GM19455 (cell line): Measurements from ENCODE around the gene IMMP2L.

Experiments used
- ATAC-seq: cut with Tn5 transposase; IDR thresholded peaks from one replicate; pipeline ENCODE4 v1.9.1; 2021; ENCODE audit not compliant: unreplicated experiment

IMMP2L gene

DNA sequence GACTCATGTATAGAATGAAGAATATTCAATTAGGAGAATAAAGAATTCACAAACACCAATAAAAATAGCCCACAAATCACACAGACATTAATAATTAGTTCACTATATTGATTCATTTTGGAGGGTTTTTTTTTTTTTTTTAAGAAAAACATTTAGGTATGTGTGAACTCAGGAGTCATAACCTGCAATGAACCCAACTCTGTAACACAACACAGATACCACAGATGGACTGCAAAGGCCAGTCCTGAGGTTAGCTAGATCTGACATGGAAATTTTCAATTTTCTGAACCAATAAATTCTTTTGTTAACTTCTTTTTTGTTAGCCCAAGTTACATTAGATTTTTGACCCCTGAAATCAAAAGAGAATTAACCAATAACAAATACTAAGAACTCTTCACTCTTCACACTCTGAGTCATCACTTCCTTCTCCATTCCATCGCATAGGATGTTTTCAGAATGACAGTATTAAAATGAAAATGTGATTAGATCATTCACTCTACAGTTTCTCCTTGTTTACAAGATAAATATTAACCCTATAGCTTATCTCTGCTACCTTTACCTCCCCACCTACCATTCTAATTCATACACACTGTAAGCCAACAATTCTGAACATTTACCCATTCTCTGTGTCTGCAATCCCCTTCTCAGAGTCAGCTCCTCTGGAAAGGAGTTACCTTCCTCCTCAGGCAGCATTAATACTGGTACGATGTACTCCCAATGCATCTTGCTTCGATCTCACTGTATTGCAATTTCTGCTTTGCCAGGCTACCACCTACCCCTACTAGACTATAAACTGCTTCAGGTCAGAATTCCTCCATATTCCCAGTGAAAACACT lies 329.8 kb downstream of the IMMP2L start:
- ATAC-seq = peak; percentile 69

DNA sequence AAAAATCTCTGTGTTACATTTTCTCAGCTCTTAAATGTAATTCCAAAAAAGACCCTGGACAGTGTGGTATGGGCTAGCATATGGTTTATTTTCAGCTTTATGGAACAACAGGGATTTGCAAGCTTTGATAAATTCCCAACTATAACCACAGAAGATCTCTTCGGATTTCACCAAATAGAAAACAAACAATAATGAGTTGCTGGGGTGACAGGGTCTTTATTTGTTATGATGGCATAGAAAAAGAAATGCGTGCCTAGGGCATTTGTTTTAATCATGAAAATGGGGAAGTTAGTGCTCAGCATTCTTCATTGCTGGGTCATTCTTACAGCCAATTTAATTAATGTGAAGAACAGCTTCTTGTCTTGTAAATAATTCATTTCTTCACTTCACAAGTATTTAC lies 332.4 kb downstream of the IMMP2L start:
- ATAC-seq = no peak

DNA sequence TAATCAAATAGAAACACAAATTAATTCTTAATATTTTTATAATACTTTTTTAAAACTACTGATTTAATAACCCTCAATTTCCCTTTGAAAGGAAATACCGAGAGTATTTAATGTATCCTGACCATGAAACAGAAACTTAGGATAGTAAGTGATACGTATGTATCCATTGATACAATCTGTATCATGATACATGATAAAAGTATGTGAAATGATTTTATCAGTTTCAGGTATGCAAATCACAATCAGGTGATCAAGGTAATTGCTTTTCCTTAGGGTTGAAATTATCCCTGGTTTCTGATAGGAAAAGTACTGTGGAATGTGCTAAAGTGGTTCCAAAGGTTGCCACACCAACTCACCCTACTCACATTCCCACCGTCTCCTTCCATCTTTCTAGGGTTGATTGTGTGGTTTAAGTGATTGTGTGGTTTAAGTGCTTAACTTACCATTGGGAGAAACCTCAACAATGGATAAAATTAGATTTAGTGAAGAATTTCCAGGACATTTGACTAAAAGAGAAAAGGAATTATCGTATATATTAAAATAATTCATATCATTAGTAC lies 333.0 kb downstream of the IMMP2L start:
- ATAC-seq = no peak

DNA sequence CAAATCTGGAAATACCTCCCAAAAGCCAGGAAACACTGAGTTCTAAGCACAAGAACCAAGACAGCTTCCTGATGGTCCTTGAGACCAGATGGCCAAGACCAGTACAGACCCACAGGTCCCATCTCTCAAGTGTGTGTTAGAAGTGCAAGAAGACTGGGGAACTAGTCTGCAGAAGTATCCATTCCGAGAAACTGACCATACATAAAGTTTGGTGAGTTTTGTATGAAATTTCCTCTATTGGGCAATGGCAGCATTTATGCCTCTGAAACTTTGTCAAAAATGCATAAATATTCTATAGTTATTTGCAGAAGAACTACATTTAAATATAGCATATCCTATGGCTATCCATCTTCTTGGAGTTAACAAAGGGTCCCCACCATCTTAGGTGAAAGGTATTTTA lies 333.9 kb downstream of the IMMP2L start:
- ATAC-seq = no peak

DNA sequence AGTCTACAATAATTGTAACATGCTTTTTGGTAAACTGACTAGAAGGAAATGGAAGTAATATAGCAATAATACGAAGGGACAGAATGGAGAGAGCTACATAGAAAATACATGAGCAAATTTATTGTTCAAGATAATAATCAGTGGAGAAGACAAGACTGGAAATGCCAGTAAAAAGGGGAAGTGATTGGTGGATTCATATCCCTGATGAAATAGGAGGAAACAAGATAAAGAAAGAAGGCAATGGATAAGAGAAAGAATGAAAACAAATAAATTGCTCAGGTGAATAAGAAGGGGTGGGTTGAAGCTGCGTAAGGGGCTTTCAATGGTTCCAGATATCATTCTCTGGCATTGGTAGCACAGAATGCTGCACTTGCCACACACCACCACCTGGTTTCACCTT lies 335.5 kb downstream of the IMMP2L start:
- ATAC-seq = no peak

DNA sequence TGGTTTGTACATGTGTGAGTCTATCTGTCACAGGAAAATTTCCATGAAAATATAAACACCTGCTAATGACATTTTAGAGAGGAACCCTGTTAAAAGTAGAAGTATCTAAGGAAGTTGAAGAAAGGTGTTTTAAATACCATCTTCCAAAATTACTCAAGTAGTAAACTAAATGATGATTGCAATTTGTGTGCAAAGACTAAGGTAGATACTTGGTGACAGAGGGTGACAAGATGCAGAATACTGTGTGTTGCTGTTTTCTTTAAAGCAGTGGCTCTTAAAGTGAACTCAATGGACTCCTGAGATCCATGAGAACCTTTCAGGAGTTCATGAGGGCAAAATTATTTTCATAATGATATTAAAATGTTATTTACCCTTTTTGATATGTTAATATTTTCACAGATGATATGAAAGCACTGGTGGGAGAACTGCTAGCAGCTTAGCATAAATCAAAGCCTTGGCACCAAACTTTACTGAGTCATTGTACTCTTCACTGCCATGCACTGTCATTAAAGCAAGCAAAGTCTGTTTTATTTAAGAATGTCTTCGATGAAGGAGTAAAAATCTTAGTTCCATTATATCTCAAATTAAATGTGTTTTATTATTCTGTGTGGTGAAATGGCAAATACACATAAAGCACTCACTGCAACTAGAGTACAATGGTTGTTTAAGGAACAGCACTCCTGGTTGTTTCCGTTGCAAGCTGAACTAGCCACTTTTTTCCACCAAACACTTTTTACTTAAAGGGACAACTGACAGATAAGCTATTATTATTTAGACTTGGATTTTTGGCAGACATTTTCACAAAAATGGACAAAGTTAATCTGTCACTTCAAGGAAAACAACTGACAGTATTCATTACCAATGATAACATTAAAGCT lies 337.7 kb downstream of the IMMP2L start:
- no peak for ATAC-seq

DNA sequence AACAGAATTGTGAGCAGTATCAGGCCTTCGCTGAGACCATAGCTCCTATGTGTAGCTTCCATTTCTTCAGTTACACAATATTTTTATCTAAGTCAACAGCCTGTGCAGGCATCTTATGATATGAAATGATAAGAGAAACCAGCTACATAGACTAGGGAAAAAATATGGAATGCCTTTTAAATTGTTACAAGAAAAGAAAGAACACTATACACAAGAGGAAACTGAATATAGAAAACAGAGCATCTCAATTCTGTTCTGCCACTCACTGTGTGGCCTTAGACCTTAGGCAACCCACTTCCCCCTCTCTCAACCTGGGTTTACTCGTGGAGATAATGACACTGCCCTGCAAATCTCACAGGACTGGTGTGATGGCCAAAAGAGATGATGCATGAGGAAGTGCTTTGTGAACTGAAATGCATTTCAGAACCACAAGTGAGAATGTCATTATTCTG lies 338.5 kb downstream of the IMMP2L start:
- ATAC-seq = no peak

DNA sequence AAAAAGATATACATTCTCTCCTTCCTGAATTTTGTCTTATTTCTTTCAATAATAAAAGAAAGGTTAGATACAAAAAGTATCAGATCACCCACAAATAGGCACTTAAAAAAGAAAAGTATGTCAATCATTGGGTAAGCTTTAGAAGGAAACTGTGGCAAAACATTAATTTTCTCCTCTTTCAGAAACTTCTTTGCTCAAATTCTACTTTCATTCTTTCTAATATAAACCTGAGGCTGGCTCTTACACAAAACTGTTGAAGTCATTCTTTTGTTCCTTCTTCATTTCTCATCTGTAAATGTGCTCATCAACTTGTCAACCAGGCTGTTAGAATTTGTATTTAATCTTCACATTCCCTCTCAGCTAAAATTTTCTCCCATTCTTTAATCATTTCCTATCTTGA lies 346.7 kb downstream of the IMMP2L start:
- no peak for ATAC-seq

DNA sequence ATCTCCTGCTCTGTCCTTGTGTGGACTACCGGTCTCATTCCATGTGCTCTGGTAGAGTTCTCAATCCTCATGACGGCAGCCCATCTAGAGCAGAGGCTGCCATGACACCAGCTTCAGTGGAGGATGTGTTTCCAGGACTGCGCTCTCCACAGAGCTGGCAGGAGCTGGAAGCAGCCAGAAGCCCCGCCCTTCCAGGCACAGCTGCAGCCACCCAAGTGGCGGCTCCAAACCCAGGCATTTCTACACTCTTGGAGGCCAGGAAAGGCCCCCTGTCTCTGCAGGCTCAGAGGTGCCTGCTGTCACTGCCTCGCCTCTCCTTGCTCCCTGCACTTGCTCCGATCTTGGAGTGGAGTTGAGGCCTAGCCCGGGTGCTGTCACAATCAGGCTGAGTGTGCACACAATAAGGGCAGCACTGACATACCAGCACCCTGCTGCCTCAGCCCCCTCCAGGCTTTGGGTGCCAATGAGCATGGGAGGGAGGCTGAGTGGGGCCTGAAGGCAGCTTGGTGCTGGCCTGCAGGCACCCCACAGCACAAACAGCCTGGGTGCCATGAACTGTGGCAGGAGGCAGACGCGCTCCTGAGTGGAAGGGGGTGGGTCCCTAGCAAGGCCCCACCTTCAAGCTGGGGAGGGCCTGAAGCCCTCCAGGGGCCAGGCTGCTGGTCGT lies 349.3 kb downstream of the IMMP2L start:
- ATAC-seq = no peak

DNA sequence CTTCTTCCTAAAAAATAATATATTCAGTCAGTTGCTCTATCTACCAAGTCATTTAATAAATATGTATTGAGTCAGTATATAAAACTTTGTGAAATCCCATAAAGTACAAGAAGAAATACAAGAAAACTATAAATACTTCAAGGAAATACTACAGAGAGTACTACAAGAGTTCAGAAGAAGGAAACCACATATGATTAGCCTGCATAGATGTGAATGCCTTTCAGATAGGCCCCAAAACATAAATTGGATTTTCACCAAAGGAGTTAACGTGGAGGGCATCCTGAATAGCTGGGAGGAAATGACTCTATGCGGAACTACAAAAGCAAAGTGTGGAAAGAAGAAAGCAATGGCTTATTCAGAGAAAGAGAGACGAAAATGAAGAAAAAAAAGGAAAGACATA lies 351.3 kb downstream of the IMMP2L start:
- no peak for ATAC-seq

DNA sequence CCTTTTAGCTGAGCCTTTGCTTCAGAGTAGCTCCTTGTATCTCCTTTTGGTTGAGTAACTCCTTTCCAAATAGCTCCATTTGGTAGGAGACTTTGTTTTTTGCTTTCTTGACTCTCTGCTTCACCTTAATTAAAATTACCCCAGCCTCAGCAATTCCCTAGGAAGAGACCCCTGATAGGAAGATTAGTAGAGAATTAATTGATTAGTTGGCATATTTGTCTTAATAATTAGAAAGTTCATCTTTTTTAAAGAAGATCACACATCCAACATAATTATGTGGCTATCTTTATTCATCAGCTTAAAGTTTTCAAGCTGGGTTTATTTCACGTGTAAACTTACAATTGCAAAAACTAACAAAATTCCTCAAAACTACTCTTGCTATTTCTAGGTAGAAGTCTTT lies 352.2 kb downstream of the IMMP2L start:
- ATAC-seq = no peak

DNA sequence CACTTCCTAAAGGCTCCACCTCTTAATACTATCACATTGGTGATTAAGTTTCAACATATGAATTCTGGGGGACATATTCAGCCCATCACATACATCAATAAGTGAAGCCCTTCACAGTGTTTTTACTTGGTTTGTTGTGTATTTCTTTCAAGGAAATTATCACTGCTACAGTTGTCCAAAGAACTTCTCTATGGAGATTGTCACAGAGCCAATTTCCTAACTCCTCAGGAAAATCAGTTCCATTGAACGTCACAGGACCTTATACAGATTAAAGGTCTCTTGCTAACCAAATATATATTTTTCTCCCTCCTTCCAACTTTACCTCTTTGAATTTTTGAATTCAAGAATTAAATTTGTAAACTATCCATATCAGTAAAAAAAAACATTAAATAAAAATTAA lies 357.0 kb downstream of the IMMP2L start:
- no peak for ATAC-seq

DNA sequence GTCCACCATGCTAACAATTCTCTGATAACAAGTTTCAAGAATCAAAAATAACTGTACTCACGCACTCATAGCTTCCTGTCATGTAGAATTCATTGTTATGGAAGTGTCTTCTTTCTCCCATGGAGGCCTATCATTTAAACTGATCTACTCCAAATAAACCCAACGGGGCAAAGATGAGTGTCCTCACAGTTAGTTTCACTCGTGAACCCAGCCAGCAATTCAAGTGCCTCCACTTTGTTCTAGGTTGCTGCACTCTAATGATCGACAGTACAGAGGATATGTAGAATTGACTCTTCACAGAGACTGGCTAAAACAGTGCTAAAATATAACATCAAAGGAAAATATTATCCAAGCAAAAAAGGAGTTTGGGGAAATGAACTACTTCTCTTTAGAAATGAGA lies 360.0 kb downstream of the IMMP2L start:
- ATAC-seq = no peak

DNA sequence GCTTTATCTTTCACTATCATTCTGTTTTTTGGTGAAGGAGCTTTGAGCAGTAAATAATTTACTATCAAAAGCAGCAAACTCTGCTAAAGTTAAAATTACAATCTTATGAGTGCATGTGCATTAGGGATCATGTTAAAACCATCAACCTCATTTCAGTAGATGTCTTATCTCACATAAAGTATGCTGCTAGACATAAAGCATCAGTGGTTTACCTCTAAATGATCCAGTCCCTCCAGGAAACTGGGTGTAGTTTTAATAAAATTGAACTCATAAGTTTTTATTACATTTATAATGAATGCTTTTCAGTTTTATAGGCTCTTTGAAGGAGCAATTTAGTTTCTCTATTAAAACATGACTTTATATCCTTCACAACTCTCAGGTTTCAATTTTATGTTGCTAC lies 362.6 kb downstream of the IMMP2L start:
- ATAC-seq = no peak

DNA sequence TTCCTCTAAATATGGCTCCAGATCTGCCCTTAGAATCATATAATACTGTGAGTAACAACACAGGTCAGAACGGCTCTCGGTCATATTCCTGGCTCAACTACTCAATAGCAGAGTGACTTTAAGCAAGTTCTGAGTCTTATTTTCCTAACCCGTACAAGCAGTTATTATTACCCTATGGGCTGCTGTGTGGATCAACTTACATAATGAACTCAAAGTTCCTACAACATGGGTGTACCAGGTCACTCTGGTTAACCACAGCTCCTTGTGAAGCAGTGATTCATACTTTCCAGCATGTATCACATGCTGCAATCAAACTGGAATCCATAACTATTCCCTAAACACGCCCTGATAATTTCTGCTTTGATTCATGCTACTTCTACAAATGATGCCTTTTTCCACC lies 364.0 kb downstream of the IMMP2L start:
- ATAC-seq = no peak

DNA sequence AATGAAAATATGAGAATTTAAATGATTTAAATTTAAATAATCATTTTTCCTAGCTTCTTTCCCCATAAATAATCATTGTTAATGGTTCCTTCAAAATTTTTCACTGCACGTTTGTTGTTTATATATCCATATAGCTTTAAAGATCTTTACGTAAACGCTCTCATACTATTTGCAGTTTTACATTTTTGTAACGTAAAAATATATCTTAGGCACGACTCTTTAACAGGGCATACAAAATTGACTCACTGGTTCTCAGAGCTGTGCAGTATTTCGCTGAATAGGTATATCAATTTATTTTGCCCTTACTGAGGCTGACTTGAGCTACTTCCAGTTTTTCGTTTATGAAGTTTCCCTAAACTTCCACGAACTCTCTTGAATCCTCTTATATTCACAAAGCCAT lies 365.6 kb downstream of the IMMP2L start:
- ATAC-seq = no peak

DNA sequence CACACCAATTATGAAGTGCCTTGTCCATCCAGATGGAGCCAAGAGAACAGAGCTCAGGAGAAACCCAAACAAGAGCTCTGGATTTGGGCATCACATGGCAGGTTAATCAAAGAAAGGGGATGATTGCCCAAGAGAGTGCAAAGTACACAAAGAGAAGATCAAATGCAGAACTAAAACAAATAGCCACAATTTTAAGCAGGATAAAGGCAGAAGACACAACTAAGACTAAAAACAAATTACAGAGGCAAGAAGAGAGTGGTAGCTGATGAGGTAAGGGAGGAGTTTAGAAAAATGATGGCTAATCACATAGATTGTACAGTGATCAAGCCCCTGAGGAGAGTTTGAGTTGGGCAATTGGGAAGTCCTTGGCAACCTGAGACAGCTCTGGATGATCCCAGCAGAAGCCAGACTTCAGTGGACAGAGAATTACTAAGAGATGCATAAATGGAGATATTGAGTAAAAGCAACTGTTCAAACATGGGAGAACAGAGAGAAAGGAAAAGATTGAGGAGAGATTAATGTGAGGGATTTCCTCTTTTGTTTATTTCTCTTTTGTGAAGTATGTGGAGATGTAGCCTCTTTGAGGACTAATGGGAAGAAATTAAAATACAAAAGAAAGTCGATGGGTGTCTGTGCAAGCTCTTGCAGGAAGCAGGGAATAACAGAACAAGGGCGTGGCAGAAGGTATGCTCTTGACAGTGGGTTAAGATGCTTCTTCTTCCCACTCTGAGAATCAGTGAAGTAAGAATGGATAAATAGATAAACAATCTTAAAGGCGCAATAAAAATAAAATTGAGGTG lies 369.5 kb downstream of the IMMP2L start:
- ATAC-seq = no peak

DNA sequence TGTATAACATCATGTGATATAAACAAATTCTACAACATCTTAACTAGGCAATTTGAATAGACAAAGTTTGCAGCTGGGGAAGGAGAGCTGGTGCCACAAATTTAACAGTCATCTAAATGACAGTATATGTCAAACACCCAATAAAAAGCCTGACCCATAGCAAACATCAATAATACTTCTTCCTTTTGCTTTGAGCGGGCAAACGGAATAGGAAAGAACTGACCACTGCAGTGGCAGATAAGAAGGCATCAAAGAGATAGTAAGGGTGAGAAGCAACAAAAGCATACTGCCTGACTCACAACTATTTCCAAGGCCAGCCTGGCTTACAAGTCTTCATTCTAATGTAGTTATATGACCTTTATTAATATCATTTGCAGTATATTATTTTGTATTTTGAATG lies 371.5 kb downstream of the IMMP2L start:
- no peak for ATAC-seq

DNA sequence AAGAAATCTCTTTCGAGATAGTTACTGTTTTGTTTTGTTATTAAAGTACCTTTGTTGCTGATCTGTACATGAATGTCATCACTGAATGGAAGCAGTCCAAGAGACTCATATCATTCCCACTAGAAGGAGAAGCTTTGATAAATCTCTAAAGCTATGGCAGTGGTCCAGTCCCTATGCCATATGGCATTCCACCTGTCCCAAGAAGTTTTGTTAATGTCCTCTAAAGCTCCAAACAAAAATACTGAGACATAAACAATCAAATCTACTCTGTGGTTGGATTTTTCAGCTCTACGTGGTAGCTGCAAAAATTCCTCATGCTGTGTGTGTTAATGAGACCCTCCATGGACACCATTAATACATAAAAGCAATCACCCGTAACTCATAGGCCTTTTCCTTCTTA lies 377.3 kb downstream of the IMMP2L start:
- no peak for ATAC-seq

DNA sequence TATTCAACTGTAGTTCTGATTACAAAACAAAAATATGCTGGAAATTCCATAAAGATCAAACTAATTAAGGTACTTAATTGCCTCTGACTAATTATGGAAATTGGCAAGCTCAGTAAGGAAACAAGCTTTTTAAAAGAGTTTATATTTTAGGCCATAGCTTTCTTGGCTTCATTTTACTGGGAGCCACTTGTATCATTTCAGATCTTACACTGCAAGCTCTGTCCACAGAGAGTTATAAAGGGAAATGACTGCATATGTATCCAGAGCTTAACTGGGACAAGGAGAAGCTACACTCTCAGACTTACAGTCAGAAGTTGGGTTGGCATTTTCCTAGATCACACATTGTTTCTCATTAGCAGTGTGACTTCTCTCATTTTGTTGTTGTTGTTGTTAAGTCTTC lies 379.0 kb downstream of the IMMP2L start:
- ATAC-seq = no peak

DNA sequence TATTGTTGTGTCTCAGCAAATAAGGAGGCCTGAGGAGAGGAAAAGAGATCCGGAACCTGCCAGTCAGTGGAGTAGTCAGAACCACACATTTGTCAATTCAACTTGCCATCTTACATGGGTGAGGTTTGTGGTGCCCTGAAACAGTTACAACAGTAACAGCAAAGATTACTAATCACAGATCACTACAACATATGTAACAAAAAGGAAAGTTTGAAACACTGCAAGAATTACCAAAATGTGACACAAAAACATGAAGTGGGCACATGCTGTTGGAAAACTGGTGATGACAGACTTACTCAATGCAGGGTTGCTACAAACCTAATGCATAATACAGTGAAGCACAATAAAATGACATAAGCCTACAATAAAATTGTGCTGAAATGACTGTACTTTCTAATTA lies 382.0 kb downstream of the IMMP2L start:
- no peak for ATAC-seq
